HG02970 (cell line): ENCODE results near the gene CLNS1A.
A peak's percentile ranks its signal among the peaks of the same experiment; 100 is the strongest.
"Not testable (repeated sequence)": the region's sequence is repeated elsewhere in the genome, so short reads cannot be mapped to it uniquely, and the experiment has no call there.

ENCODE experiments used
- ATAC-seq: cut with Tn5 transposase; IDR thresholded peaks from one replicate; pipeline ENCODE4 v1.9.1; 2021; ENCODE audit warnings: mild to moderate bottlenecking, moderate library complexity, moderate number of reproducible peaks; ENCODE audit not compliant: unreplicated experiment, low FRiP score

The CLNS1A gene, protein sequence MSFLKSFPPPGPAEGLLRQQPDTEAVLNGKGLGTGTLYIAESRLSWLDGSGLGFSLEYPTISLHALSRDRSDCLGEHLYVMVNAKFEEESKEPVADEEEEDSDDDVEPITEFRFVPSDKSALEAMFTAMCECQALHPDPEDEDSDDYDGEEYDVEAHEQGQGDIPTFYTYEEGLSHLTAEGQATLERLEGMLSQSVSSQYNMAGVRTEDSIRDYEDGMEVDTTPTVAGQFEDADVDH

DNA sequence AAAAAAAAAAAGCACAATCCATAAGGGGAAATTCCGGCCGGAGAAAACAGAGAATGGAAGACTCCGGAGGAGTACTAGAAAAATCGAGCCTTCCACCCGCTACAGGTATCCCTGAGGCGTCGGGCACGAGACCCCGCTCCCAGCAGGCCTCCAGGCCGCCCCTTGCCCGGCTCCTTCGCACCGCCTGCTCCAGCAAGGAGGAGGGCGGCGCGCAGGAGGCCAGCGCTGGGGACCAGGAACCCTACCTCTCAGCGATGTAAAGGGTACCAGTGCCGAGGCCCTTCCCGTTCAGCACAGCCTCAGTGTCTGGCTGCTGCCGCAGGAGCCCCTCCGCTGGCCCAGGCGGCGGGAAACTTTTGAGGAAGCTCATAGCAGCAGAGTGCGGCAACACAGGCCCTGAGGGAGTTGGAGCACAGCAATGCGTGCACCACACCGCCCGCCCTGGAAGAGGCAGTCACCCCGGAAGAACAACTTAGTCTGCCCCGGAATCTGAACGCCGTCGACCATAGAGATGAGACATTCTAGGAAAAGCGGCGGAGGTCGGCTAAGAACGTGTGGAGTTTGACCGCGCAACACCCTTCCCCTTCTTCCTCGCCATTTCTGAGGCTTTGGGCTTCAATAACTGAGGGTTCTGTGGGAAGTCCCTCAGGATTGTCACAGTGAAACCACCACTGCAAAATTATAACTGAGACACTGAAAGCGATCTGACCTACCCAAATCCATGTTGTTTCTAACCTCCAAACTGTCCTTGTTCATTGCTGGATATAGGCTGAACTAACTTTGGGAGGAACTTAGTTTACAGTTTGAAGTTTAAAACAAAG, at the start of gene CLNS1A:
CLNS1A (minus strand) TSS at position 450 of the 821 bp plus-strand sequence; CDS start at position 370, 80 bp downstream.
- peak; percentile 94 for ATAC-seq

DNA sequence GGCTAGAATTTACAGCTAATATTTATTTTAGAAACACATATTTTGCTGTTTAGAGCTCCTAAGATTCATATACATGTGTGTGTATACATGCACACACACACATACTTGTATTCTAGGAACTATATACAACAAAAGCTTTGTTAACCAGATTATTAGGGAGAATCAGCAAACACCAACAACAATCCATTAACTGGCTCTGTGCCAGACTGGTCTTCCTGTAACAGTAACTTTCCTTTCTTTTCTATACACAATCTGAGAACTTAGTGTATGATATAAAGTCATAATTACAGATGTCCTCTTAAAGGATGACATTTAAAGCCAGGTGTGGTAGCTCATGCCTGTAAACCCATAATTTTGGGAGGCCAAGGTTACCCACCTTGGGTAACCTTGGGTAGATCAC, 49.5 kb upstream of the CLNS1A start:
- ATAC-seq, result no peak

DNA sequence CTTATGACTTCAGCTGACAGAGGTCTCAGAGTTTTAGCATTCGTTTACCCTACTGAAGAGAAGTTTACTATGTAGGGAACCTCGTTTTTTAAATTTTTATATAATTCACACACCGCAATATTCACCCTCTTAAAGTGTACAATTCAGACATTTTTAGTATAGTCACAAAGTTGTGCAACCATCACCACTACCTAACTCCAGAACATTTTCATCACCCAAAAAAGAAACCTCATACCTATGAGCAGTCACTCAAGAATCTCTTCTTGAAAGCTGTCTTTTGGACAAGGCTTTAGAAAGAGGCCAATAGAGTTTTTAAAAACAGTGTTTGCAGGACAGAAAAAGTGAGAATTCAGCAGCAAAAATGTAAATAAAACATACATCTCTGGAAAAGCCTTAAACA, 39.5 kb upstream of the CLNS1A start:
- ATAC-seq, result no peak

DNA sequence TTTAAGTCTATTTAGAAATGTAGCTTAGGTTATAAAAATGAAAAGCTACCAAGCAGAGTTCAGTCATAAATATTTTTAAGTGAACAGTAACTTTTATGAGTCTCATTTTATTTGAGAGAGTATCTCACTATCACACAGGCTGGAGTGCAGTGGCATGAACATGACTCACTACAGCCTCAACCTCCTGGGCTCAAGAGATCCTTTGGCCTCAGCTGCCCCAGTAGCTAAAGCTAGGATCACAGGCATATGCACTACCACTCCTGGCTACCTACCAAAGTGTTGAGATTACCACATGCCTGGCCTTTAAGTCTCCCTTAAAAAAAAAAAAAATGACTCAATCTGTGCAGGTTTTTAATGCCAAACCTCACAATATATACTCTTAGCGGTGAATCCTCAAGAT, 34.7 kb upstream of the CLNS1A start:
- no peak for ATAC-seq

DNA sequence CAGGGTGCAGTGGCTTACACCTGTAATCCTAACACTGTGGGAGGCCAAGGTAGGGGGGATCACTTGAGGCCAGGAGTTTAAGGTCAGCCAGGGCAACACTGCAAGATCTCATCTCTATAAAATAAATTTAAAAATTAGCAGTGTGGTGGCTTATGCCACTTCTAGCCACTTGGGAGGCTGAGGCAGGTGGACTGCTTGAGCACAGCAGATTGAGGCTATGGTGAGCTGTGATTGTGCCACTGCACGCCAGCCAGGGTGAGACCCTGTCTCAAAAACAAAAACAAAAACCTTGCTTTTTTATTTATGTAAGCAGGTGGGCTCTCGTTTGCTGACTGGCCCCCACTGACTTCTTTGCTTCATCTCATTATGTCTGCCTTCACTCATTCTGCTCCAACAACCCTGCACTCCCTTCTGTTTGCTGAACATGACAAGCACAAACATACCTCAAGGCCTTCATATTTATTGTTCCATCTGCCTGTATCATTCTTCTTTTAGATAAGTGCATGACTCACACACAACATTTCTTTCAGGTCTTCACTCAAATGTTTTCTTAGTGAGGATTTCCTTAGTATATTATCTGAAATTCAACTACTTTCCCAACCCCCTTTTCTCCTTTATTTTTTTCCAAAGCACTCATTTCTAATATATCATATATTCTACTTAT, 32.4 kb upstream of the CLNS1A start:
- no peak for ATAC-seq

DNA sequence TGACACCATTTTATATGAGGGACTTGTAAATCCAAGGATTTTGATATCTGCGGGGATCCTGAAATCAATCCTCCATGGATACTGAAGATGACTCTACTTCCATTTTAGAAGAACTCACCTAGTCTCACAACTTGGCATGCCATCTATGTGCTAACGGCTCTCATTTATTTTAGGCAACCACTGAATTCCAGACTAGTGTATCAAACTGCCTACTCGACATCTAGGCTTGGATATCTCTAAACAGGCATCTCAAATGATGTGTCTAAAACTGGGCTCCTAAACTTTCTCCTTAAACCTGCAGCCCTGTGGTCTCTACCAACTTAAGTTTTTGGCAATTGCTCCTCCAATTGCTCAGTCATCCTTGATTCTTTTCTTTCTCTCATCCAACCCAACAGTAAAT, 31.2 kb upstream of the CLNS1A start:
- ATAC-seq, result no peak

DNA sequence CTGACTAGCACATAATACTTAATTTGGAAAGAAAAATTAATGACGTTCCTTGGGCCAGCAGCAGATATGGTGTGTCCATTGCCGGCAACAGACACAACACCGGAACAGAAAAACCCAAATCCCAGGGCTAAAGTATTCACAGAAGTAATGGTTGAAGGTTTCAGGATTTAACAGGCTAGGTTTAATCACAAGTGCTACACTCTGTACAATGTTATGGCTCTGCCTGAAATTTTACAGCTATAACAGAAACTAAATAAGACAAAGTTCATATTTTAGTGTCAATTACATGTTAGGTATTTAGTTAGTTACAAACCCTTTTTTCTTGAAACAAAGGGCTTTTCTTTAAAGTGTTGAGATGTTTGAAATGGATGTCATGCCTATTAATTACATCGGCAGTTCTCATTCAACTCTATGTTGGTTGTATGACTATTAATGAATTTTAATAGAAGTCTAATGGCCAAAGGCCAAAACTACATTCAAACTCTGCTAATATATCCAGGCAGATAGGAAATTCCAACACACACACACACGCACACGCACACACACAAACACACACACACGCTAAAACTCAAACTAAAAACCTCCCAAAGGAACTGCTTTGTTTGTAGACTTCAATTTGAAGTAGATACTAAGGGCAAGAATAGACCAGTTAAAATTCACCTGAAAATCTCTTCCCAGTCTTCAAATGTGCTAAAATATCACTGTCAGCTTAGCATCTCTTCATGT, 27.8 kb upstream of the CLNS1A start:
- ATAC-seq, result no peak

DNA sequence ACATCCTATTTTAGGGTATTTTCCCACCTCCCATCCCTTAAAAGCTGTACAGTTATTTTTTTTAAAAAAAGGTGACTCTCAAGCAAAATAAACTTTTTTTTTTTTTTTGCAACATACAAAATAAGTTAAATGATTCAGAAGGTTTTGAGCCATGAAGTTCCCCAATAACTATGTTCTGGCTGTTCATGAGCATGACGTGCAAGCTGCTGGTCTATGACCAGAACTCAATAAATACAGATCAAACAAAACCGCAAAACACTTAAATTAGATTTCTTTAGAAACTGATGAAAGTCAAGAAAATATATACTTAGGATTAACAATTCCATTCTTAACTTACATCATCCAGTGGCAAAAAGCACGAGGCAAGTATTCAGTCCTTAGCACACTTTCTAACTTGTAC, 24.1 kb upstream of the CLNS1A start:
- ATAC-seq, result no peak

DNA sequence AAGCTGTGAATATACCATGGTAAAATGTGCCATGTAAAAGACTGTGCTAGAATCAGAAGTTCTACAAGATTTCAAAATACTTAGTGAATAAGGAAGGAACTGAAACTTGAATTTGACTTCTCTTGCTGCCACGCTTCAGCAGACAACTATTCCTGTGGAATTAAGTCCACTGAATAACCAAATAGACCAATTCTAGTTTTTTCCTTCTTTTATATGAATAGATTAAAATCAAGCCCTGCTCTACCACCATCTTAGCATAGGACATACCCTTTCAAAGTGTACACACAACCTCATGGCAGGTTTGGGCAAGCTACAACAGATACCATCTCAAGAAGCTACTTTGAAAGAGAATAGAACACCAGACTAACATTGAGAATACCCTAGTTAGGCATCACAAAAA, 23.4 kb upstream of the CLNS1A start:
- ATAC-seq, result no peak

DNA sequence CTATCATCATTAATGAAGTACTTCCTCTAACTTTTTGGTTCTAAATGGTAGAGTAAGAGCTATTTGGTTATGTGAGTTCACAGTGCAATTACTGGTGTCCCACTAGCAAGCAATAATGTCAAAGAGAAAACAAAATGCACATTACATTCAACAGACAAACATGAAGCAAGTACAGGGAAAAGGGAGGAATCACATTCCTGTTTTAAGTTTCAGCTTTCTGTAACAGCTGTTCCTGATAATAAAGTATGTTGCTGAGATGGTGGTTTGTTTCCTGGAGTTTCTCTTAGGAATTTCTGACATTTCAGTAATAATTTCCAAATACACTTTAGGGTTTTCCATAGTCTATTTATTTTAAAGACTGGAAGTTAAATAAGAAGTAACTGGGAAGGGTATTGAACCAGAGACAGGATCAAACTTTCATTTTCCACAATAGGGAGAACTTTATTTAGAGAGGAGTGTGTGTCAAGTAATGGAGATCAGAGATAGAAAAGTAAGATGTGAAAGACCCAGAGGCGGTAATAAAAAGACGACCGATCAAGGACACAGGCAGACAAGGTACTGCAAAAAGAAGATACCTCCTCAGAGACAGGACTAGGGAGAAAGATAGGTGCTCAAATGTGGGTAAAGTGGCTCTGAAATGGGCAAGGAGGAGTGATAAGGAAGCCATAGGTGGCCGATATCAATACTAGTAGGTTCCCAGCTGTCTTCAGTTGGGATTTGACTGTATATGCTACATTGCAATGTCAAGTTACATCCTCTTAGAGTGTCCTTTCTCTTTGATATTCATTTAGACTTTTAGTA, 20.8 kb upstream of the CLNS1A start:
- ATAC-seq, result no peak

DNA sequence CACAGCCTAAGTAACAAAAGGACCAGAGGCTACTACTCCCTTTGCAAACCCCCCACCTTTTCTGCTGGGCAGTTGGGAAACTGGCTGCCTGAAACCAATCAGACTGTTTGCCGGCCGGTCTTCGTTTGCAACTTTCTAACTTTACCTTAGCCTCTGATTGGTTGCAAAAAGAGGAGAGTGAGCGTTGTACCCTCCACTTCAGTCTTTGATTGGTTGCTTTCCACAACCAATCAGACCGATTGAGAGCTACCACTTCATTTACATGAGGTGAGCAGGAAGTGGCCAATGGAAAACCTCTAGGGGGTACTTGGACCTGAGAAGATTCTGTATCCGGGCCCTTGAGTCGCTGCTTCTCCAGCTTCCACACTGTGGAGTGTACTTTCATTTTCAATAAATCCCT, 18.8 kb upstream of the CLNS1A start:
- ATAC-seq, result no peak

DNA sequence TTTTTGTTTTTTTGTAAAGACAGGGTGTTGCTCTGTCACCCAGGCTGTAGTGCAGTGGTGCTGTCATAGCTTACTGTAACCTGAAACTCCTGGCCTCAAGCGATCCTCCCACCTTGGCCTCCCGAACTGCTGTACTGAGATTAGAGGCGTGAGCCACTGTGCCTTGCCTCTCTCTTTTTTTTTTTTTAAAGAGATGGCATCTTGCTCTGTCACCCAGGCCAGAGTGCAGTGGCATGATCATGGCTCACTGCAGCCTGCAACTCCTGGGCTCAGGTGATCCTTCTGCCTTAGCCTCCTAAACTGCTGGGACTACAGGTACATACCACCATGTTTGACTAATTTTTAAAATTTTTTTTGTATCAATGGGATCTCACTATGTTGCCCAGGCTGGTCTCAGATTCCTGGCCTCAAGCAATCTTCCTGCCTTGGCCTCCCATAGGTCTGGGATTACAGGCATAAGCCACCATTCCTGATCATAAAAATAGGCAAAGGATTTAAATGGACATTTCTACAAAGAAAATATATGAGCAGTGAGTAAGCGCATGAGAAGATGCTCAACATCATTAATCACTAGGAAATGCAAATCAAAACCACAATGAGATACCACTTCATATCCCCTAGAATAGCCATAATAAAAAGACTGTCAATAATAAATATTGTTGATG, 17.3 kb upstream of the CLNS1A start:
- ATAC-seq, result no peak

DNA sequence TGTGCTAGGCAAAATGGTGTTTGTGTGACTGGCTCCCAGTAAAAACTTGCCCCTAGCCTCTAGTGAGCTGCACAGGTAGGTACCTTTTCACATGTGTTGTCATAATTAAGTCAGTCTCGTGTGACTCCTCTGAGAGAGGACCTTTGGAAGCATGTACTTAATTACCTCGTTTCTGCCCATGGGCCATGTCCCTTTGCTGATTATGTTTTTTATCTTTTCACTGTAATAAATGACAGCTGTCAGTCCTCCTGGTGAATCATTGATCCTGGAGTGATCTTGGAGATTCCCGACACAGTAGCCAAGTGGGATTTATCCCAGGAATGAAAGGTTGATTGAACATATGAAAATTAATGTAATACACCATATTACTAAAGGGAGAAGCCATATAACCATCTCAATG, 12.5 kb upstream of the CLNS1A start:
- ATAC-seq, result no peak

DNA sequence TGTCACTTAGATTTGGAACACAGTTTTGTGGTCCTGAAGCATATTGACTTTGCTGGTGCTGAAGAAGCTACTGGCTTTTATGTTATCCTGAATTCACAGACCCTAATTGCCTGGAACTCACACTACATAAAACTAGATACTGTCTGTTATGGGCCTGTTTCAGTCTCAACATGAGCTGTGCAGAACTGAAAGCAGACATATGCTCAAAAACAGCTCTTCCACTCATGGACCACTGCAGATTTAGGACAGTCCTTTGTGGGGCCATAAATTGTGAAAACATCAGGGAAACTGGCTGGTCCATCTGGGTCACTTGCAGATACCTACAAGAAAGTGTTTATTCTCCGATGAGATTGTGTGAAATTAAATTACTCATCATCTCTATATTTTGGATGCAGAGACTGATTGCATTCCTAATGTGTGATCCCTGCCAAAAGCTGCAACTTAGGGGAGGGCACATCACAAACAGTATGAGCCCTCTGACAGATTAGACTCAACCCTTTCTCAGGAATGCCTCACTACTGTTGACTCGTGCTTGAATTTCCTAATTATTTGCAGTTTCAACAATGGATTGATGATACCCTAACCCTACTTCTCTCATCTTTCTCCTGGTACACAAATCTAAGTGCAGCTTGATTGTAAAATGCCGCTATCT, 10.2 kb upstream of the CLNS1A start:
- ATAC-seq, result no peak

DNA sequence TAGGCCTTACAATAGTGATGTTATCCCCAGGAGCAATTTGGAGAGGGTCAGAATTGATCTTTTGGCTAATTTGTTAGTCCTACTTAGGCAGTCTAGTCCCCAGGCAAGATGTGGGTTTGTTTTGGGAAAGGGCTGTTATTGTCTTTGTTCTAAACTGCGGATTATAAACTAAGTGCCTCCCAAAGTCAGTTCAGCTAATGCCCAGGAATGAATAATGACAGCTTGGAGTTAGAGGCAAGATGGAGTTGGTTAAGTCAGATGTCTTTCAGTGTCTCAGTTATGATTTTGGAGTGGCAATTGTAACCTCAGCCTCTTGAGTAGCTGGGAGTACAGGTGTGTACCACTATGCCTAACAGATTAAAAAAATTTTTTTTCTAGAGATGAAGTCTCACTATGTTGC, 7.3 kb upstream of the CLNS1A start:
- no peak for ATAC-seq

DNA sequence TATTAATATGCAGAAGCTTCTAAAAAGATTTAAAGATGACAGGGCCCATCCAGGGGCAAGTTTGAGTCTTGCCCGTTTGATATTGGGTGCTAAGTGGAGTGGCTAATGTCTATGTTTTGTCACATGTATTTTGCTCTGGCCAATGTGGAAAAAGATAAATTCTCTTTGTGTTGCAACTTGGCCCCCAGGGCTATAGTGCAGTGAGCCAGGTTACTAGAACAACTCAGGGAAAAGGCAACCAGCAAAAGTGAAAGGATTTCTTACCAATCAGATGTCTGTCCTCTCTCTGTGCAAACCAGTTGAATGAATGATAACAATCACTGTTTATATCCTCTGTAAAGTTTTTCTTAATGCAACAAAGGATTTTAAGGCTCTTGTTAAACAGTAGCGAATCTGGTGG, 4.6 kb upstream of the CLNS1A start:
- ATAC-seq, result no peak

DNA sequence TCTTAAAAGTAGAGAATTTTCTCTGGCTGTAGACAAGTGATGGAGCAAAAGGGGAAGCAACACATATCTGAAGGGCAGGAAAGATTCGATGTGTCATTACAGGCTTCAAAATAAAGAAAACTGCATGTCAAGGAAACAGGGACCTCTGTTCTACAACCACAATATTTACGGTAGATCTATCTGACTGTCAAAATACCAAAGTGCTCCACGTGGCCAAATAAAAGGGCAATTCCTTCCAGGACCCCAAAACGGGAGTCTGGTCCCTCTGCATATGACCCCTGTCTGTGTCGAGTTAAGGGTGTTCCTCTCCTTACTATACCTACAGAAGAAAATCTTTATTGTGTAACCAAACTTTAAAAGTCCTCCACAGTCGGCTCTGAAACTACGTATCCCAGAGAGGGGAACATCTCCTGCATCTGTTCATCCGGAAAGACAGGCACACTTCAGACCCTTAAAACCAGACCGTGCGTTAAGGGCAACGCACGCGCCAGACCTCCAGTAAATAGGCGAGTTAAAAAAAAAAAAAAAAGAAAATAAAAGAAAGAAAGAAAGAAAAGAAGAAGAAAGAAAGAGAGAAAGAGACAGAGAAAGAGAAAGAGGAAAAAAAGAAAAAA, 756 bp downstream of the CLNS1A start:
- no peak for ATAC-seq

DNA sequence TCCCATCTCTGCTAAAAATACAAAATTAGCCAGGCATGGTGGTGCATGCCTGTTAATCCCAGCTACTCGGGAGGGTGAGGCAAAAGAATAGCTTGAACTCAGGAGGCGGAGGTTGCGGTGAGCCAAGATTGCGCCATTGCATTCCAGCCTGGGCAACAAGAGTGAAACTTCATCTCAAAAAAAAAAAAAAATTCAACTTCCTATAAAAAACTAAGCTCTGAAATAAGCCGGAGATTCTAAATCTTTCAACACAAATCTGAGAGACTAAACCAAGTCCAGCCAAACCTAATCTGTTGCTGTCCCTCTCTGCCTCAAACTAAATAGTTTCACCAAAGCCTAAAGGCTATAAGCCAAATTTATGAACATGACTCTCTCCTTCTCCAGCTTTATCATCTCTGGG, 3.7 kb downstream of the CLNS1A start:
- not testable (repeated sequence) for ATAC-seq
